Lung (tissue), 12 donors: ENCODE measurements around the gene CDH23. TPM values are rescaled to one million over a fixed set of nuclear protein-coding genes. Genes with fewer than 3 reads are reported as not detected.

Source experiments
- ATAC-seq: fragments of 200-7000 bp; cut with Tn5 transposase; one replicate; pipeline ENCODE4 v1.9.1; 2020; ENCODE audit warnings: moderate number of reproducible peaks; ENCODE audit not compliant: insufficient read depth, low FRiP score
- DNase-seq, 3 donors: peaks; one replicate each; pipeline ENCODE4 v3.0.0-alpha.2; 2013 to 2017
- H3K27ac ChIP-seq, 2 donors: one replicate each; pipeline ENCODE4 v1.5.1; 2013; ENCODE audit warnings: mild to moderate bottlenecking in 2 of 2, moderate library complexity in 2 of 2, control low read depth in 1 of 2, inconsistent platforms in 1 of 2, low read depth in 1 of 2, low read length in 1 of 2
- H3K27me3 ChIP-seq, 3 donors: one replicate each; pipeline ENCODE4 v1.5.1; 2013; ENCODE audit warnings: low read length in 2 of 3; ENCODE audit not compliant: control insufficient read depth in 3 of 3, insufficient read depth in 3 of 3
- H3K36me3 ChIP-seq, 4 donors: one replicate each; pipeline ENCODE4 v1.5.1; 2013; ENCODE audit warnings: low read length in 4 of 4, mild to moderate bottlenecking in 1 of 4, moderate library complexity in 1 of 4; ENCODE audit not compliant: control insufficient read depth in 4 of 4, insufficient read depth in 4 of 4
- H3K4me1 ChIP-seq, 5 donors: one replicate each; pipeline ENCODE4 v1.5.1; 2013; ENCODE audit warnings: low read length in 5 of 5, mild to moderate bottlenecking in 2 of 5, moderate library complexity in 1 of 5; ENCODE audit not compliant: control insufficient read depth in 5 of 5, insufficient read depth in 5 of 5
- H3K4me3 ChIP-seq: one replicate; pipeline ENCODE4 v1.5.1; 2013; ENCODE audit warnings: mild to moderate bottlenecking, control low read depth, moderate library complexity
- H3K9ac ChIP-seq, 2 donors: one replicate each; pipeline ENCODE4 v1.5.1; 2013; ENCODE audit warnings: low read length in 2 of 2, control low read depth in 1 of 2; ENCODE audit not compliant: insufficient read depth in 1 of 2
- H3K9me3 ChIP-seq, 4 donors: one replicate each; pipeline ENCODE4 v1.5.1; 2013; ENCODE audit warnings: low read length in 3 of 4, mild to moderate bottlenecking in 1 of 4, moderate library complexity in 1 of 4; ENCODE audit not compliant: control insufficient read depth in 4 of 4, insufficient read depth in 3 of 4
- CTCF ChIP-seq: IDR thresholded peaks from 2 replicates; pipeline ENCODE4 v1.5.1; 2012; ENCODE audit warnings: mild to moderate bottlenecking; ENCODE audit errors: control extremely low read depth, extremely low read depth
- WGBS, 2 donors: extraction: QIAGEN DNeasy Blood & Tissue Kit; methylation state at CpG; one replicate each; pipeline ENCODE4 v1.1.7; 2013; 5-methylcytosine and 5-hydroxymethylcytosine counted together
- polyA plus RNA-seq, 2 donors: library from polyadenylated mRNA; stranded (reverse); fragments of 200-250 nt; gene quantifications; one replicate each; pipeline ENCODE4 v1.2.1, GENCODE V29; 2013
- total RNA-seq, 2 donors: library from RNA; depleted of rRNA in 1 of 2; stranded (reverse); fragments of >200 nt in 1 of 2; gene quantifications; one replicate each; pipeline ENCODE4 v1.2.1, GENCODE V29; 2014 to 2021
- donor health status: control.
- donor health status: control.
- donor health status: Bipolar disorder and iron deficiency.
- donor health status: healthy.
- donor health status: DM: yes; HTN: yes; CAD: no.

The CDH23 gene
- total and polyA plus RNA-seq, 4 donors: 4.5 to 29.5 (median 6.0) TPM

- no peak for ATAC-seq
- no peaks in the 10 kb centered on the region for H3K27me3 ChIP-seq
Measured at GRCh38 chr10:71828702-71829101, 432.0 kb downstream of the CDH23 start.

GRCh38 chr10:71829171-71829570 lies 432.5 kb downstream of the CDH23 start:
- no peak overlapping the region for H3K27ac ChIP-seq
- H3K27me3 ChIP-seq: no peaks in the 10 kb centered on the region
- no peak for TF ChIP-seq CTCF
- no peak for DNase-seq
- H3K9ac ChIP-seq: no peak overlapping the region
- H3K4me1 ChIP-seq: no peaks in the 10 kb centered on the region
- H3K4me3 ChIP-seq: no peak overlapping the region
- H3K36me3 ChIP-seq: peaks cover 49 to 66% (median 54%) of the 10 kb centered on the region in 4 donors
- WGBS, 2 donors: 54 to 69% methylated on average over 5 of the region's 5 CpGs
- no peaks in the 10 kb centered on the region for H3K9me3 ChIP-seq
- ATAC-seq: peak; percentile 24

More at GRCh38 chr10:71828702-71829101, 432.0 kb downstream of the CDH23 start:
- Histone ChIP-seq H3K4me1 (no peaks in the 10 kb centered on the region), H3K4me3 (no peak overlapping the region), H3K27ac (no peak overlapping the region), H3K9ac (no peak overlapping the region), H3K36me3 (peaks cover 50 to 68% (median 56%) of the 10 kb centered on the region in 4 donors), H3K9me3 (no peaks in the 10 kb centered on the region)
- DNase-seq: no peak
- 95% methylated on average over 7 of the region's 7 CpGs for WGBS, 2 donors
- no peak for TF ChIP-seq CTCF

- ATAC-seq: no peak
- no peak overlapping the region for H3K9ac ChIP-seq
- peaks cover 45 to 64% (median 50%) of the 10 kb centered on the region in 4 donors for H3K36me3 ChIP-seq
- no peak for DNase-seq
- no peak overlapping the region for H3K27ac ChIP-seq
- H3K27me3 ChIP-seq: no peaks in the 10 kb centered on the region
- TF ChIP-seq CTCF: no peak
- H3K4me3 ChIP-seq: no peak overlapping the region
- H3K4me1 ChIP-seq: peaks cover 0 to 4% (median 0%) of the 10 kb centered on the region in 5 donors
- WGBS, 2 donors: 87 to 89% methylated on average over 5 of the region's 5 CpGs
- H3K9me3 ChIP-seq: no peaks in the 10 kb centered on the region
Measured at GRCh38 chr10:71829896-71830295, 433.2 kb downstream of the CDH23 start.

GRCh38 chr10:71830726-71831125 lies 434.0 kb downstream of the CDH23 start:
- peaks cover 0 to 4% (median 2%) of the 10 kb centered on the region in 5 donors for H3K4me1 ChIP-seq
- H3K9me3 ChIP-seq: no peaks in the 10 kb centered on the region
- ATAC-seq: no peak
- no peaks in the 10 kb centered on the region for H3K27me3 ChIP-seq
- no peak for TF ChIP-seq CTCF
- WGBS, 2 donors: 82 to 86% methylated on average over 4 of the region's 4 CpGs
- H3K9ac ChIP-seq: no peak overlapping the region
- no peak overlapping the region for H3K4me3 ChIP-seq
- H3K36me3 ChIP-seq: peaks cover 37 to 55% (median 42%) of the 10 kb centered on the region in 4 donors
- no peak for DNase-seq
- H3K27ac ChIP-seq: no peak overlapping the region
